ENCODE measurements around the gene NHS. TPM values are rescaled to one million over a fixed set of nuclear protein-coding genes. Genes with fewer than 3 reads are reported as not detected.
A peak's percentile ranks its signal among the peaks of the same experiment; 100 is the strongest.

The NHS gene
- total RNA-seq, 1 experiment from 2014 or later, result 0.10 TPM

DNA sequence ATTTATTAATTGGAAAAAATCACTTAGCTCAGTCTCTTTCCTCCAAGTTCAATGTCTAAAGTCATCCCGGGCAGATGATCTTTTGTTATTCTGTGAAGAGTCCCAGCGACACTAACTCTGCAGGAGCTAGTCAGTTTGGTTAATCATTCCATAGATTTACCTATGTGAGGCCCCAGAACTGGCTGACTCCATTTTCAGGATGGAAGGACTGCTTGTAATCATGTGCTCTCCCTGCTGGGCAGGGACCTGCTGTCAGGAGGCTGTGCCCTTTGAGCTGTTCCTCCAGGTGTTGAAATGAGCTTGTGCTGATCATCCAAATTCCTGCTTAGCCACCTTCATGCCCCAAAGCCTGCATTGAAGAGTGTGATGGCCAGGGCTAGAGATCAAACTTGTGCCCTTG lies 169.8 kb downstream of the NHS start:
- Histone ChIP-seq H3K4me3 (no peak overlapping the region), H3K36me3 (no peaks in the 10 kb centered on the region), H3K27me3 (no peaks in the 10 kb centered on the region), H3K9me3 (no peaks in the 10 kb centered on the region)
- DNase-seq, result no peak

- Histone ChIP-seq H3K27me3 (no peaks in the 10 kb centered on the region), H3K4me3 (no peak overlapping the region), H3K36me3 (no peaks in the 10 kb centered on the region), H3K9me3 (no peaks in the 10 kb centered on the region)
- no peak for DNase-seq
These were observed 171.4 kb downstream of the NHS start for GRCh38 chrX:17546356-17546755.

DNA sequence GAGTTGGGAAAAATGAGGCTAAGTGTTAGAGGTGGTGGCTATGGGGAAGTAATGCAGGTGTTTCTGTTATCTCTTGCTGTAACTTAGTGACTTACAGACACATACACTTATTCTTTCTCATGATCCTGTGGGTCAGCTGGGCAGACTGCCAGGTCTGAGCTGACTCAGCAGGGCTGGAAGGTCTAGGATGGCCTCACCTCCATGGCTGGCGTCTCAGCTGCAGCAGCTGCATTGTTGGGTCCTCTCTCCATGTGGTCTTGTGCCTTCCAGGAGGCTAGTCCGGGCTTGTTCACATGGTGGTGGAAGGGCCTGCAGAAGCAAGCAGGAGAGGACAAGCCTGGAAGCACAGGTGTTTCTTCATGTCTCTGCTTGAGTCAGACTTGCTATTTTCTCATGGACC lies 172.7 kb downstream of the NHS start:
- Histone ChIP-seq H3K9me3 (no peaks in the 10 kb centered on the region), H3K4me3 (no peak overlapping the region), H3K27me3 (no peaks in the 10 kb centered on the region), H3K36me3 (no peaks in the 10 kb centered on the region)
- DNase-seq, result peak; percentile 87

DNA sequence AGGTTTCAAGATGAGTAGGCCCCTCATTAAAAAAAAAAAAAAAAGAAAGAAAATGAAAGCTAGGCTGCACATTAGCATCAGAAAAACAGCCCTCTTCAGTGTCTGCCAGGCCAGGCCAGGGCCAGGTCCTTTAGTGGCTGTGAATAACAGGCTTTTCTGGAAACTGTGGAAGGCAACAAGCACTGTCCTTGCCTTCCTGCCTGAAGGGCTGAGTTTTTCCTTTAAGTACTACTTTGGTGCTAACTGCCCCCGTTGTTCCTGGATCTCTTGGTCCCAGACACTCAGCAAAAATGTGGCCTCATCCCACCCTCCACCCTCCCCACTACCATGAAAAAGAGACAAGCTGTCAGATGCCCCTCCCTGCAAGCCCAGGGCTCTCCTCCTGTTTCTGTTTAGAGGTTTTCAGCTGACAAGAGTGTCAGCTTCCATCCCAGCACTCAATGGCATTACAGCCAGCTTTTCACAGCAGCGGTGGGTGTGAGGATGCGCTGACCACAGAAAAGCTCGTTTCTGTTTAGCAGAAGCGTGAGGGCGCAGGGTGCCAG lies 174.2 kb downstream of the NHS start:
- DNase-seq, result no peak
- no peaks in the 10 kb centered on the region for H3K27me3 ChIP-seq
- H3K4me3 ChIP-seq, result no peak overlapping the region
- H3K9me3 ChIP-seq, result no peaks in the 10 kb centered on the region
- H3K36me3 ChIP-seq, result no peaks in the 10 kb centered on the region

- Histone ChIP-seq H3K27me3 (no peaks in the 10 kb centered on the region), H3K4me3 (no peak overlapping the region), H3K36me3 (no peaks in the 10 kb centered on the region), H3K9me3 (no peaks in the 10 kb centered on the region)
- DNase-seq, result no peak
These were observed 175.0 kb downstream of the NHS start for GRCh38 chrX:17550011-17550410.

- DNase-seq, result peak; percentile 3
- no peaks in the 10 kb centered on the region for H3K27me3 ChIP-seq
- H3K9me3 ChIP-seq, result no peaks in the 10 kb centered on the region
- no peaks in the 10 kb centered on the region for H3K36me3 ChIP-seq
- H3K4me3 ChIP-seq, result no peak overlapping the region
These were observed 177.1 kb downstream of the NHS start for GRCh38 chrX:17552044-17552650.

DNA sequence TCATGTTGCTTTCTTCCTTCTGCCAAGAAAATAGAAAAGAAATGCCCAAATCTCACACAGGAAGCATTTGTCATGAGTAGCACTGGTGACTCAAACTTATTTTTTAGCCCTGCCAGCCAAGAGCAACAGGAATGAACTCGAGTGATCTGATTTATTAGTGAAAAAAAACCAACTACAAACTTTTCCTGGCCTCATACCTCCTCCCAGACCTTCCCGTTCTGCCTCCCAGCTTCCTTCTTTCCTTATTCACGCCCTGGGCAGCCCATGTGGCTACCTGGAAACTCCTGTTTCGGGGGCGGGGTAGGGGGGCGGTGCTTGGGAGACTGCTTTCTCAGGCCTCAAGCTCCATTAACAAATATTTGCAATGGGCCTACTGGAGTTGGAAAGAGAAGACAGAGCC lies 178.5 kb downstream of the NHS start:
- Histone ChIP-seq H3K36me3 (no peaks in the 10 kb centered on the region), H3K4me3 (no peak overlapping the region), H3K9me3 (no peaks in the 10 kb centered on the region), H3K27me3 (no peaks in the 10 kb centered on the region)
- DNase-seq, result peak; percentile 64

DNA sequence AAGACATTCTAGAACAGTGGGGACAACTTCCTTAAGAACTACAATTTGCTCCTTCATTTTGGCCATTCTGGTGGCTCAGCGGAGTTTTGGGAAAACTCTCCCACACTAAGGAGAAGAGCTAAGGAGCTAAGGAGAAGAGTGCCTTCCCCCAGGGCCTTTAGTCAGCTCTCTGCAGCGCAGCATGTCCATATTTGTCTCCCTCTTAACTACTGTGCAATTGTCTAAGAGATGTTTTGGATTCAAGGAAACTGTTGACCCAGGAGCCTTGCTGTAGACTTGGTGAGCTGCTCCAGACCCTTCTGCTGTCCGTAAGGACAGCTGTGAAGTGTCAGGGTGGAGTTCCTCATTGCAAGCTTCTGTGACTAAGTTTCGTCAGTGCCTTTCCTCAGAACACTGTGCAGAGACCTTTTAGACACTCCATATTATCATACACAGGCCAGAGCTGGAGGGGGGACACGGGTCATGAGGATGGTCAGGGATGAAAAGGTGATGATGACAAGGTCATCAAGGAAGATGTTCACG lies 179.0 kb downstream of the NHS start:
- Histone ChIP-seq H3K27me3 (no peaks in the 10 kb centered on the region), H3K36me3 (no peaks in the 10 kb centered on the region), H3K4me3 (no peak overlapping the region), H3K9me3 (no peaks in the 10 kb centered on the region)
- DNase-seq, result no peak

DNA sequence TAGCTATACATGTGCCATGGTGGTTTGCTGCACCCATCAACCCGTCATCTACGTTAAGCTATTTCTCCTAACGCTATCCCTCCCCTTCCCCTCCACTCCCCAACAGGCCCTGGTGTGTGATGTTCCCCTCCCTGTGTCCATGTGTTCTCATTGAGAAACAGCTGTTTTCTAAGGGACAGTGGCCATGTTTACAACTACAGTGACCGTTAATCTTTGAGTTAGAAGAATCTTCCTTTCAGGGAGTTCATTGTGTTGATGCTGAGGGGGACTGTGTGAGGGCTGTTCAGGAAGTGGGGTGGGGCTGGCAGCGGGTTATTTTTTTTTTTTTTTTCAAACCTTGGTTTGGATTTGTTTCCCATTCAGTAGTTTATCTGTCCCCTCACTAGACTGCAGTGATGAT lies 179.9 kb downstream of the NHS start:
- Histone ChIP-seq H3K27me3 (no peaks in the 10 kb centered on the region), H3K4me3 (no peak overlapping the region)
- no peak for DNase-seq

GRCh38 chrX:17555846-17556245 lies 180.8 kb downstream of the NHS start:
- H3K36me3 ChIP-seq, result no peaks in the 10 kb centered on the region
- no peak overlapping the region for H3K4me3 ChIP-seq
- H3K9me3 ChIP-seq, result no peaks in the 10 kb centered on the region
- no peaks in the 10 kb centered on the region for H3K27me3 ChIP-seq
- no peak for DNase-seq

More for the DNA sequence above, 179.9 kb downstream of the NHS start:
- no peaks in the 10 kb centered on the region for H3K36me3 ChIP-seq
- no peaks in the 10 kb centered on the region for H3K9me3 ChIP-seq

GRCh38 chrX:17559728-17560379 lies 184.9 kb downstream of the NHS start:
- Histone ChIP-seq H3K36me3 (no peaks in the 10 kb centered on the region), H3K9me3 (no peaks in the 10 kb centered on the region), H3K27me3 (no peaks in the 10 kb centered on the region), H3K4me3 (no peak overlapping the region)
- peak; percentile 76 for DNase-seq

DNA sequence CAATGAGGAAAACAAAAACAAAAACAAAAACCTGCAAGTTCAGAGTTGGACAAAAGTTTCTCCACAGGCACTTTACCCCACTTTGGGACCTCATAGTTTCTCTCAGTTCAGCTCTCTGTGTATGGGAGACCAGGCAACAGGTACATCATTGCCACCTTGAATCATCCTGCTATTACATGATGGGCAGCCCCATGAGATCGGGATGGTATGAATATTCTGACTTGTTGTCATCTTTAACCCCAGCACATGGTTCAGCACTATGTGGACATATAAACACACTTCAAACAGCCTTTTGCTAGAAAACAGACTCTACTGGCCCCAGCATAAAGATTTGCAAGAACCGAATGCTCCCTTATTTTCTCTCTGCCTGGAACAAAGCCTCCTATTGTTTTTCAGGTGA lies 185.4 kb downstream of the NHS start:
- no peak for DNase-seq
- no peaks in the 10 kb centered on the region for H3K27me3 ChIP-seq
- no peaks in the 10 kb centered on the region for H3K36me3 ChIP-seq
- H3K4me3 ChIP-seq, result no peak overlapping the region
- no peaks in the 10 kb centered on the region for H3K9me3 ChIP-seq

GRCh38 chrX:17563076-17563475 lies 188.1 kb downstream of the NHS start:
- Histone ChIP-seq H3K36me3 (no peaks in the 10 kb centered on the region), H3K27me3 (no peaks in the 10 kb centered on the region), H3K9me3 (no peaks in the 10 kb centered on the region), H3K4me3 (no peak overlapping the region)
- DNase-seq, result no peak

GRCh38 chrX:17563515-17563914 lies 188.5 kb downstream of the NHS start:
- Histone ChIP-seq H3K9me3 (no peaks in the 10 kb centered on the region), H3K27me3 (no peaks in the 10 kb centered on the region), H3K36me3 (no peaks in the 10 kb centered on the region), H3K4me3 (no peak overlapping the region)
- DNase-seq, result no peak

DNA sequence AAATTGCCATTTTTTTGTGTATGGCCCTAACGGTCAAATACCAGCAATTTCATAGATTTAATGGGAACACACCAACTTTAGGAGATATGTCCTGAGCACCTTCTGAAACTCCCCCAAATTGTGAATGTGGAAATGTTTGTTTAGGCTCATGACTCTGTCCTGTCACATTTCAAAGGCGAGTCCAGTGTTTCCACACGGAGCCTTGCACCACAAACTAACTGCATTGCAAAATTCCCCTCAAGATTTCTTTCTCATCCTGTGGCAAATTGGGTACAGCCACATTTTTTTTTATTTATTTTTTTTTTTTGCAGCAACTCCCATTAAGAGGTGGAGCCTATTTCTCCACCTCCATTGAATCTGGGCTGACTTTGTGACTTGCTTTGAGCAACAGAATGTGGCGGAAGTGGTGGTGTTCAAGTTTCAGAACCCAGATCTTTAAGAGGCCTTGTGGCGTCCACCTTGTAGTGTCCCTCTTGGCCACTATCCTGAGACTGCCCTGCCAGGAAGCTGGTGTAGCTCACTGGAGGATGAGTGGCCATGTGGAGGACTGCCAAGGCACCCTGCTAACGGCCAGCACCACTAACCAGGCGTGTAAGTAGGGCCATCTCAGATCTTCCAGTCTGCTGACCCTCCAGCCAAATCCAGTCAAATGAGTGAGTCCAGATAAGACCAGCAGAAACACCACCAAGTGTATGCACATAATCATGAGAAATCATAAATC lies 189.8 kb downstream of the NHS start:
- Histone ChIP-seq H3K36me3 (no peaks in the 10 kb centered on the region), H3K4me3 (no peak overlapping the region), H3K27me3 (no peaks in the 10 kb centered on the region), H3K9me3 (no peaks in the 10 kb centered on the region)
- peak; percentile 80 for DNase-seq

GRCh38 chrX:17566740-17567139 lies 191.7 kb downstream of the NHS start:
- H3K4me3 ChIP-seq, result no peak overlapping the region
- no peak for DNase-seq
- H3K27me3 ChIP-seq, result no peaks in the 10 kb centered on the region
- no peaks in the 10 kb centered on the region for H3K9me3 ChIP-seq
- no peaks in the 10 kb centered on the region for H3K36me3 ChIP-seq

DNA sequence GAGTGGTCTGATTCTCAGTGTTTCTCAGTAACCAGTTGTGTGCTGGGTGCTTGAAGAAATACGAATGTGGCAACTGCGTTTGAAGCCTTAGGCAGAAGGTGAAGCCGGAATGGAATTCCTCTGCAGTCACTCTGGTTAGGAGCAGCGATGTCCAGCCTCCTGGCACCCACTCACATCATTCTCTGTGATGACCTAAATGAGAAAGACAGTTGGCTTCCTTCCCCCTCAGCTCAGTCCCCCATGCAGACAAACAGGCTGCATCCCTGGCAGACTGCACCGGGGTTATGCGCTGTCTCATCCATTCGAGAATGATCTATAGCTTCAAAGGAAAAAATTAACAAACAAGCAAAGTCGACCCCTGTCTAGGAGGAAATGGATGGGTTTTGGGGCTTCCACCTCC lies 192.2 kb downstream of the NHS start:
- DNase-seq, result peak; percentile 3
- H3K4me3 ChIP-seq, result no peak overlapping the region
- no peaks in the 10 kb centered on the region for H3K36me3 ChIP-seq
- H3K27me3 ChIP-seq, result no peaks in the 10 kb centered on the region
- no peaks in the 10 kb centered on the region for H3K9me3 ChIP-seq

Data from MG63 (cell line).